NT2/D1 (cell line): Measurements from ENCODE around the gene GPR61.

Experiments used
- DNase-seq: peaks from one replicate; pipeline ENCODE4 v3.0.0-alpha.2; 2011; ENCODE audit warnings: low read depth, low spot score
- H3K27me3 ChIP-seq: 2 replicates; pipeline ENCODE4 v1.6.0; 2011; ENCODE audit warnings: mild to moderate bottlenecking; ENCODE audit not compliant: insufficient read length, insufficient read depth
- H3K36me3 ChIP-seq: 2 replicates; pipeline ENCODE4 v1.6.1; 2011; ENCODE audit warnings: mild to moderate bottlenecking, low read length, mixed read lengths; ENCODE audit not compliant: insufficient read depth, insufficient read length
- H3K4me1 ChIP-seq: 2 replicates; pipeline ENCODE4 v1.5.1; 2011; ENCODE audit not compliant: insufficient read depth, insufficient read length
- H3K4me3 ChIP-seq: 2 replicates; pipeline ENCODE4 v1.5.1; 2011; ENCODE audit warnings: low read depth; ENCODE audit not compliant: insufficient read length
- H3K9ac ChIP-seq: 2 replicates; pipeline ENCODE4 v1.6.0; 2011; ENCODE audit warnings: low read depth; ENCODE audit not compliant: insufficient read length
- H3K9me3 ChIP-seq: 2 replicates; pipeline ENCODE4 v1.5.1; 2011; ENCODE audit warnings: mild to moderate bottlenecking, low read length; ENCODE audit not compliant: insufficient read depth
- SUZ12 ChIP-seq: IDR thresholded peaks from 2 replicates; pipeline ENCODE4 v1.6.1; 2011; ENCODE audit not compliant: insufficient read length, insufficient read depth; ENCODE audit errors: extremely low read depth
- YY1 ChIP-seq: IDR thresholded peaks from 2 replicates; pipeline ENCODE4 v1.6.1; 2011; ENCODE audit not compliant: insufficient read length, insufficient read depth
- ZNF274 ChIP-seq: IDR thresholded peaks from 2 replicates; pipeline ENCODE4 v1.6.1; 2011; ENCODE audit warnings: mild to moderate bottlenecking, low read depth, low read length

GPR61 gene

GRCh38 chr1:109548321-109549267 lies 8.9 kb downstream of the GPR61 start, which contains the start of gene GNAI3:
Gene GNAI3, plus strand, starts transcription at chr1:109548615. Its CDS starts 106 bp downstream, at chr1:109548721.
- TF ChIP-seq YY1 (no peak), SUZ12 (no peak), ZNF274 (no peak)
- Histone ChIP-seq H3K9me3 (no peaks in the 10 kb centered on the region), H3K4me3 (peak within 1 kb of the TSS; percentile 89), H3K9ac (peak within 1 kb of the TSS; percentile 98), H3K4me1 (peaks cover 5% of the 10 kb centered on the region), H3K36me3 (peaks cover 3% of the 10 kb centered on the region), H3K27me3 (no peaks in the 10 kb centered on the region)
- DNase-seq = peak; percentile 93

- H3K36me3 ChIP-seq = peaks cover 7% of the 10 kb centered on the region
- TF ChIP-seq ZNF274 (no peak), SUZ12 (no peak)
- no peak for DNase-seq
- H3K9me3 ChIP-seq = no peaks in the 10 kb centered on the region
- no peaks in the 10 kb centered on the region for H3K27me3 ChIP-seq
- H3K4me1 ChIP-seq = no peaks in the 10 kb centered on the region
- no peak overlapping the region for H3K4me3 ChIP-seq
- H3K9ac ChIP-seq = no peak overlapping the region
Measured at GRCh38 chr1:109556563-109556962, 16.9 kb downstream of the GPR61 start.

GRCh38 chr1:109557520-109557919 lies 17.8 kb downstream of the GPR61 start:
- H3K9ac ChIP-seq = no peak overlapping the region
- no peaks in the 10 kb centered on the region for H3K4me1 ChIP-seq
- TF ChIP-seq YY1 = no peak
- no peak for TF ChIP-seq ZNF274
- no peak for TF ChIP-seq SUZ12

GRCh38 chr1:109559995-109560394 lies 20.3 kb downstream of the GPR61 start:
- peaks cover 5% of the 10 kb centered on the region for H3K4me1 ChIP-seq
- H3K36me3 ChIP-seq = peaks cover 2% of the 10 kb centered on the region
- no peak overlapping the region for H3K4me3 ChIP-seq
- no peaks in the 10 kb centered on the region for H3K9me3 ChIP-seq
- no peaks in the 10 kb centered on the region for H3K27me3 ChIP-seq
- DNase-seq = no peak
- no peak overlapping the region for H3K9ac ChIP-seq
- TF ChIP-seq ZNF274 (no peak), SUZ12 (no peak), YY1 (no peak)

More at GRCh38 chr1:109557520-109557919, 17.8 kb downstream of the GPR61 start:
- no peaks in the 10 kb centered on the region for H3K27me3 ChIP-seq
- no peak overlapping the region for H3K4me3 ChIP-seq
- H3K36me3 ChIP-seq = peaks cover 7% of the 10 kb centered on the region
- DNase-seq = no peak
- H3K9me3 ChIP-seq = no peaks in the 10 kb centered on the region

- Histone ChIP-seq H3K4me3 (no peak overlapping the region), H3K36me3 (no peaks in the 10 kb centered on the region), H3K27me3 (no peaks in the 10 kb centered on the region), H3K9me3 (no peaks in the 10 kb centered on the region), H3K4me1 (peaks cover 8% of the 10 kb centered on the region), H3K9ac (peak overlapping the region; percentile 13)
- TF ChIP-seq SUZ12 (no peak), YY1 (no peak), ZNF274 (no peak)
- DNase-seq = no peak
Measured at GRCh38 chr1:109564194-109564878, 24.7 kb downstream of the GPR61 start.

GRCh38 chr1:109565241-109565640 lies 25.6 kb downstream of the GPR61 start:
- Histone ChIP-seq H3K9ac (no peak overlapping the region), H3K9me3 (no peaks in the 10 kb centered on the region), H3K4me3 (no peak overlapping the region), H3K4me1 (peaks cover 8% of the 10 kb centered on the region), H3K27me3 (no peaks in the 10 kb centered on the region), H3K36me3 (no peaks in the 10 kb centered on the region)
- TF ChIP-seq YY1 (no peak), SUZ12 (no peak), ZNF274 (no peak)
- no peak for DNase-seq

GRCh38 chr1:109566982-109567381 lies 27.3 kb downstream of the GPR61 start:
- DNase-seq = no peak
- Histone ChIP-seq H3K9ac (no peak overlapping the region), H3K4me3 (no peak overlapping the region)

More at GRCh38 chr1:109566982-109567381, 27.3 kb downstream of the GPR61 start:
- Histone ChIP-seq H3K9me3 (no peaks in the 10 kb centered on the region), H3K27me3 (no peaks in the 10 kb centered on the region), H3K36me3 (no peaks in the 10 kb centered on the region), H3K4me1 (peaks cover 8% of the 10 kb centered on the region)
- TF ChIP-seq ZNF274 (no peak), SUZ12 (no peak), YY1 (no peak)
